ENCODE results near the gene GCSAM. TPM values are rescaled to one million over a fixed set of nuclear protein-coding genes. Genes with fewer than 3 reads are reported as not detected.

The GCSAM gene
- total RNA-seq, 1 experiment from 2014 or later = not detected

DNA sequence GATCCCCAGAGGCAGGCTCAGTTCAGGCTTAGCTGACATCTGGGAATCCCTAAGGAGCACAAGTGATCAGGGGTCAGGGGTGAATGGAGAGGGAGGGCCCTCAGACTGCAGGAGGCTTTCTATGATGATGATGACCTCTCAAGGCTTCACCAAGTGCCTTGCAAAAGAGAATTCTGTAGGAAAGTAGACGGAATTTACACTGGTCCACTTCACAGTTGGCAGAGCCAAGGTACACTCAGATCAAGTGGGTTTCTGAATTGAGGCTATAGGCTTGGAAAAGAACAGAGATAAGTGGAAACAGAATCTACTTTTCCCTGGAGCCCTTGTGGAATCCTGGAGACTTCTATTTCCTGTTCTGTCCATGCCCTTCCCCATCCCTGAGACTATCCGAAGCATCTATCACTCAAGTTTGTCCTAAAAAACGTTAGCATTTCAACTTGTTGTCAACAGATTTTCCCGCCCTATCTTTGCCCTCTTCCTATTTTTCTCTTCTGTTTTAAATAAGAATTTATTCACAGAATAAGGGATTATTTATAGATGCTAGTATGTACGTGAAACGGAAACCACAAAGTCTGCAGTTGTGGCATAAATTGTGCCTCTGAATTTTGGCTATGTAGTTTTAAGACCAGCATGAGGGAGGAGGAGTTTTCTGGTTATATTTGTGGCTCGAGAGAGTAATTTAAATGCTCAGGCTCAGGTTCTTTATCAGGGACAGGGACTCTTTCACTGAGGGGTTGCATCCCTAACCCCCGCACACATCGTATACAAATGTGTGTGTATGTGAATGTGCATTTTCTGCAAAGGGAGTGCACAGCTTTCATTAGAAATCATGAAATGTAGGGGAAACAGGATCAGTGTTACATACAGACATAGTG, 12.8 kb downstream of the GCSAM start:
- no peaks in the 10 kb centered on the region for H3K9me3 ChIP-seq (ENCODE audit: low read depth, low read length, poor library complexity, severe bottlenecking)
- no peak overlapping the region for H3K27ac ChIP-seq (ENCODE audit: low read depth, low read length, poor library complexity, severe bottlenecking)
- H3K27me3 ChIP-seq (replicated peaks; ENCODE audit: insufficient read depth, low read depth, low read length, poor library complexity) = no peaks in the 10 kb centered on the region
- H3K4me1 ChIP-seq (ENCODE audit: insufficient read depth, low read length, poor library complexity, severe bottlenecking) = no peaks in the 10 kb centered on the region
- POLR2A ChIA-PET (ENCODE audit: low non-redundant PET) = no interaction called here
- intact Hi-C loops (cut with micrococcal nuclease; ENCODE audit: unreplicated experiment) = no loop called here
- TF ChIP-seq, protein P1, sequence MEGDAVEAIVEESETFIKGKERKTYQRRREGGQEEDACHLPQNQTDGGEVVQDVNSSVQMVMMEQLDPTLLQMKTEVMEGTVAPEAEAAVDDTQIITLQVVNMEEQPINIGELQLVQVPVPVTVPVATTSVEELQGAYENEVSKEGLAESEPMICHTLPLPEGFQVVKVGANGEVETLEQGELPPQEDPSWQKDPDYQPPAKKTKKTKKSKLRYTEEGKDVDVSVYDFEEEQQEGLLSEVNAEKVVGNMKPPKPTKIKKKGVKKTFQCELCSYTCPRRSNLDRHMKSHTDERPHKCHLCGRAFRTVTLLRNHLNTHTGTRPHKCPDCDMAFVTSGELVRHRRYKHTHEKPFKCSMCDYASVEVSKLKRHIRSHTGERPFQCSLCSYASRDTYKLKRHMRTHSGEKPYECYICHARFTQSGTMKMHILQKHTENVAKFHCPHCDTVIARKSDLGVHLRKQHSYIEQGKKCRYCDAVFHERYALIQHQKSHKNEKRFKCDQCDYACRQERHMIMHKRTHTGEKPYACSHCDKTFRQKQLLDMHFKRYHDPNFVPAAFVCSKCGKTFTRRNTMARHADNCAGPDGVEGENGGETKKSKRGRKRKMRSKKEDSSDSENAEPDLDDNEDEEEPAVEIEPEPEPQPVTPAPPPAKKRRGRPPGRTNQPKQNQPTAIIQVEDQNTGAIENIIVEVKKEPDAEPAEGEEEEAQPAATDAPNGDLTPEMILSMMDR (conservative IDR thresholded peaks at IDR 0.05; ENCODE audit: low read depth, low read length) = no peak
- TF ChIP-seq EZH2 (IDR thresholded peaks at IDR 0.05; ENCODE audit: borderline replicate concordance, low read depth, low read length, poor library complexity, severe bottlenecking) = no peak
- no peaks in the 10 kb centered on the region for H3K36me3 ChIP-seq (ENCODE audit: insufficient read depth, low read length, poor library complexity, severe bottlenecking)
- no peak overlapping the region for H3K4me3 ChIP-seq (ENCODE audit: low read depth, low read length, poor library complexity, severe bottlenecking)
- CTCF ChIA-PET = no interaction called here
- BruUV-seq (replicated peaks) = no TSS peak
- no peak for DNase-seq (ENCODE audit: low spot score)

GRCh38 chr3:112117841-112118571, 15.0 kb downstream of the GCSAM start:
- Histone ChIP-seq H3K27me3 (replicated peaks; ENCODE audit: insufficient read depth, low read depth, low read length, poor library complexity) (no peaks in the 10 kb centered on the region), H3K4me3 (ENCODE audit: low read depth, low read length, poor library complexity, severe bottlenecking) (no peak overlapping the region), H3K9me3 (ENCODE audit: low read depth, low read length, poor library complexity, severe bottlenecking) (no peaks in the 10 kb centered on the region), H3K4me1 (ENCODE audit: insufficient read depth, low read length, poor library complexity, severe bottlenecking) (no peaks in the 10 kb centered on the region), H3K27ac (ENCODE audit: low read depth, low read length, poor library complexity, severe bottlenecking) (no peak overlapping the region), H3K36me3 (ENCODE audit: insufficient read depth, low read length, poor library complexity, severe bottlenecking) (no peaks in the 10 kb centered on the region)
- TF ChIP-seq, protein P1 (conservative IDR thresholded peaks at IDR 0.05; ENCODE audit: low read depth, low read length) = no peak
- TF ChIP-seq EZH2 (IDR thresholded peaks at IDR 0.05; ENCODE audit: borderline replicate concordance, low read depth, low read length, poor library complexity, severe bottlenecking) = no peak
- ChIA-PET CTCF (no interaction called here), POLR2A (ENCODE audit: low non-redundant PET) (interaction anchor here (0.7 kb wide), 1 partner anchor 1796 kb away, joined by 5 read pairs; no protein-coding TSS in a partner anchor)
- no peak for DNase-seq (ENCODE audit: low spot score)
- no TSS peak for BruUV-seq (replicated peaks)
- intact Hi-C loops (cut with micrococcal nuclease; ENCODE audit: unreplicated experiment) = no loop called here

GRCh38 chr3:112117415-112117814, 15.6 kb downstream of the GCSAM start:
- no peaks in the 10 kb centered on the region for H3K36me3 ChIP-seq (ENCODE audit: insufficient read depth, low read length, poor library complexity, severe bottlenecking)
- no peaks in the 10 kb centered on the region for H3K9me3 ChIP-seq (ENCODE audit: low read depth, low read length, poor library complexity, severe bottlenecking)
- intact Hi-C loops (cut with micrococcal nuclease; ENCODE audit: unreplicated experiment) = no loop called here
- BruUV-seq (replicated peaks) = no TSS peak
- ChIA-PET CTCF (interaction anchor here (0.6 kb wide), 1 partner anchor 170 kb away, joined by 3 read pairs; no protein-coding TSS in a partner anchor), POLR2A (ENCODE audit: low non-redundant PET) (no interaction called here)
- no peaks in the 10 kb centered on the region for H3K27me3 ChIP-seq (replicated peaks; ENCODE audit: insufficient read depth, low read depth, low read length, poor library complexity)
- TF ChIP-seq, protein P1 (conservative IDR thresholded peaks at IDR 0.05; ENCODE audit: low read depth, low read length) = no peak
- TF ChIP-seq EZH2 (IDR thresholded peaks at IDR 0.05; ENCODE audit: borderline replicate concordance, low read depth, low read length, poor library complexity, severe bottlenecking) = no peak
- no peak for DNase-seq (ENCODE audit: low spot score)
- H3K27ac ChIP-seq (ENCODE audit: low read depth, low read length, poor library complexity, severe bottlenecking) = no peak overlapping the region
- H3K4me3 ChIP-seq (ENCODE audit: low read depth, low read length, poor library complexity, severe bottlenecking) = no peak overlapping the region
- no peaks in the 10 kb centered on the region for H3K4me1 ChIP-seq (ENCODE audit: insufficient read depth, low read length, poor library complexity, severe bottlenecking)
